ENCODE measurements around the gene SLC4A3. TPM values are rescaled to one million over a fixed set of nuclear protein-coding genes. Genes with fewer than 3 reads are reported as not detected.

Gene SLC4A3
- total RNA-seq, 1 donor from 2014 or later = 10.1 TPM

GRCh38 chr2:219631904-219632759 lies 4.7 kb downstream of the SLC4A3 start:
- DNase-seq (ENCODE audit: low read depth) = no peak

- no peak for DNase-seq (ENCODE audit: low read depth)
These were observed 5.3 kb downstream of the SLC4A3 start for GRCh38 chr2:219632760-219633105.

GRCh38 chr2:219633276-219634065 lies 6.0 kb downstream of the SLC4A3 start:
- no peak for DNase-seq (ENCODE audit: low read depth)

- no peak for DNase-seq (ENCODE audit: low read depth)
These were observed 6.9 kb downstream of the SLC4A3 start for GRCh38 chr2:219634171-219634940.

GRCh38 chr2:219634951-219635751 lies 7.7 kb downstream of the SLC4A3 start:
- DNase-seq (ENCODE audit: low read depth) = no peak

- DNase-seq (ENCODE audit: low read depth) = no peak
These were observed 8.9 kb downstream of the SLC4A3 start for GRCh38 chr2:219636144-219636915.

GRCh38 chr2:219636941-219637841 lies 9.8 kb downstream of the SLC4A3 start:
- no peak for DNase-seq (ENCODE audit: low read depth)

GRCh38 chr2:219637842-219638185 lies 10.4 kb downstream of the SLC4A3 start:
- no peak for DNase-seq (ENCODE audit: low read depth)

GRCh38 chr2:219638217-219638947 lies 11.0 kb downstream of the SLC4A3 start:
- no peak for DNase-seq (ENCODE audit: low read depth)

GRCh38 chr2:219638948-219639755 lies 11.7 kb downstream of the SLC4A3 start:
- DNase-seq (ENCODE audit: low read depth) = no peak

GRCh38 chr2:219641390-219642068 lies 14.1 kb downstream of the SLC4A3 start:
- no peak for DNase-seq (ENCODE audit: low read depth)

GRCh38 chr2:219642069-219642454 lies 14.6 kb downstream of the SLC4A3 start:
- DNase-seq (ENCODE audit: low read depth) = no peak

GRCh38 chr2:219642465-219643083 lies 15.1 kb downstream of the SLC4A3 start:
- DNase-seq (ENCODE audit: low read depth) = peak; percentile 88

- DNase-seq (ENCODE audit: low read depth) = no peak
These were observed 15.6 kb downstream of the SLC4A3 start for GRCh38 chr2:219643084-219643473.

GRCh38 chr2:219643788-219644398 lies 16.5 kb downstream of the SLC4A3 start:
- no peak for DNase-seq (ENCODE audit: low read depth)

GRCh38 chr2:219644801-219645480 lies 17.5 kb downstream of the SLC4A3 start:
- no peak for DNase-seq (ENCODE audit: low read depth)
